Left colon (tissue), 2 donors: ENCODE measurements around the gene DUSP16. TPM values are rescaled to one million over a fixed set of nuclear protein-coding genes. Genes with fewer than 3 reads are reported as not detected.
"Not testable (repeated sequence)": the region's sequence is repeated elsewhere in the genome, so short reads cannot be mapped to it uniquely, and the experiment has no call there.

ENCODE experiments used
- ATAC-seq: fragments of 200-7000 bp; cut with Tn5 transposase; one replicate; pipeline ENCODE4 v1.9.1; 2020; ENCODE audit warnings: mild to moderate bottlenecking, moderate library complexity
- DNase-seq, 2 donors: peaks; one replicate each; pipeline ENCODE4 v3.0.0-alpha.2; 2020
- intact Hi-C, 2 donors: fragments of 100-400 bp; cut with DNase I in 1 of 2; cut with micrococcal nuclease in 1 of 2; formaldehyde crosslinking; loops; one replicate each; pipeline versions ENCODE4 v1.11.2 to v1.14.0; 2022; cut with DNase I, micrococcal nuclease
- total RNA-seq, 2 donors: library from RNA; stranded (reverse); fragmentation: NEBNext Ultra II Directional; extraction: Animal tissue kit (Norgen Biotek cat#: 25700); gene quantifications; one replicate each; pipeline ENCODE4 v1.2.1, GENCODE V29; 2021
- donor health status: DM: no; HTN: no; CAD: no.
- donor health status: DM: yes; HTN: yes; CAD: no.

The DUSP16 gene
- total RNA-seq, 2 donors from 2014 or later, result 38.6 to 73.5 TPM

- DNase-seq, result no peak
- ATAC-seq, result no peak
- intact Hi-C loops, result no loop called here
Measured at GRCh38 chr12:12531194-12531593, 31.5 kb downstream of the DUSP16 start.

- no peak for DNase-seq
- ATAC-seq, result peak; percentile 58
- intact Hi-C loops, result no loop called here
Measured at GRCh38 chr12:12529783-12530421, 32.8 kb downstream of the DUSP16 start.

GRCh38 chr12:12528361-12529270 lies 34.0 kb downstream of the DUSP16 start:
- intact Hi-C loops, result no loop called here
- ATAC-seq (peak; percentile 55), DNase-seq (no peak)

GRCh38 chr12:12527820-12528296 lies 34.8 kb downstream of the DUSP16 start:
- intact Hi-C loops, result no loop called here
- DNase-seq (no peak), ATAC-seq (peak; percentile 66)

GRCh38 chr12:12524128-12524527 lies 38.5 kb downstream of the DUSP16 start:
- DNase-seq, result no peak
- ATAC-seq, result no peak
- intact Hi-C loops, result no loop called here

- no peak for ATAC-seq
- intact Hi-C loops, result no loop called here
- DNase-seq, result no peak
Measured at GRCh38 chr12:12523229-12523628, 39.4 kb downstream of the DUSP16 start.

GRCh38 chr12:12522657-12523056 lies 40.0 kb downstream of the DUSP16 start:
- intact Hi-C loops, result not testable (repeated sequence)
- DNase-seq (peak in 1 of 2 donors; percentile 49), ATAC-seq (peak; percentile 62)

- no peak for DNase-seq
- peak; percentile 17 for ATAC-seq
- intact Hi-C loops, result no loop called here
Measured at GRCh38 chr12:12521888-12522287, 40.8 kb downstream of the DUSP16 start.

- ATAC-seq, result no peak
- no peak for DNase-seq
Measured at GRCh38 chr12:12521044-12521485, 41.6 kb downstream of the DUSP16 start.

GRCh38 chr12:12520273-12520672 lies 42.4 kb downstream of the DUSP16 start:
- ATAC-seq (no peak), DNase-seq (no peak)
- intact Hi-C loops, result no loop called here

More at GRCh38 chr12:12521044-12521485, 41.6 kb downstream of the DUSP16 start:
- intact Hi-C loops, result no loop called here

- ATAC-seq, result peak; percentile 10
- no peak for DNase-seq
- intact Hi-C loops, result no loop called here
Measured at GRCh38 chr12:12519354-12519998, 43.2 kb downstream of the DUSP16 start.

GRCh38 chr12:12518919-12519318 lies 43.7 kb downstream of the DUSP16 start:
- no peak for DNase-seq
- ATAC-seq, result no peak
- intact Hi-C loops, result no loop called here

- no peak for ATAC-seq
- no peak for DNase-seq
Measured at GRCh38 chr12:12518464-12518845, 44.2 kb downstream of the DUSP16 start.

GRCh38 chr12:12513416-12514006 lies 49.2 kb downstream of the DUSP16 start:
- intact Hi-C loops, result no loop called here
- ATAC-seq (no peak), DNase-seq (no peak)

More at GRCh38 chr12:12518464-12518845, 44.2 kb downstream of the DUSP16 start:
- intact Hi-C loops, result no loop called here

- intact Hi-C loops, result no loop called here
- DNase-seq (no peak), ATAC-seq (no peak)
Measured at GRCh38 chr12:12511895-12512711, 50.6 kb downstream of the DUSP16 start.

- DNase-seq (no peak), ATAC-seq (no peak)
- intact Hi-C loops, result no loop called here
Measured at GRCh38 chr12:12511021-12511783, 51.5 kb downstream of the DUSP16 start.

GRCh38 chr12:12510551-12510950 lies 52.1 kb downstream of the DUSP16 start:
- ATAC-seq (no peak), DNase-seq (no peak)

GRCh38 chr12:12510141-12510540 lies 52.5 kb downstream of the DUSP16 start:
- intact Hi-C loops, result no loop called here
- ATAC-seq, result peak; percentile 17

More at GRCh38 chr12:12510551-12510950, 52.1 kb downstream of the DUSP16 start:
- intact Hi-C loops, result no loop called here

More at GRCh38 chr12:12510141-12510540, 52.5 kb downstream of the DUSP16 start:
- DNase-seq, result no peak
